HL-60 (cell line): Measurements from ENCODE around the gene NOXO1.

Experiments used
- GABPA ChIP-seq: IDR thresholded peaks from 2 replicates; pipeline ENCODE4 v1.6.1; 2012; ENCODE audit warnings: low read depth
- POLR2AphosphoS5 ChIP-seq: IDR thresholded peaks from 2 replicates; pipeline ENCODE4 v1.6.1; 2012; ENCODE audit warnings: low read depth
- REST ChIP-seq: IDR thresholded peaks from 2 replicates; pipeline ENCODE4 v1.6.1; 2012; ENCODE audit warnings: low read depth; ENCODE audit not compliant: insufficient replicate concordance
- SPI1 ChIP-seq: IDR thresholded peaks from 2 replicates; pipeline ENCODE4 v1.6.1; 2012; ENCODE audit warnings: low read depth, mild to moderate bottlenecking, borderline replicate concordance
- TF ChIP-seq, protein P1 (sequence below): IDR thresholded peaks from one replicate; pipeline ENCODE4 v1.5.1; 2011; ENCODE audit warnings: low read length, control low read depth, inconsistent platforms; ENCODE audit not compliant: insufficient read depth

DNA sequence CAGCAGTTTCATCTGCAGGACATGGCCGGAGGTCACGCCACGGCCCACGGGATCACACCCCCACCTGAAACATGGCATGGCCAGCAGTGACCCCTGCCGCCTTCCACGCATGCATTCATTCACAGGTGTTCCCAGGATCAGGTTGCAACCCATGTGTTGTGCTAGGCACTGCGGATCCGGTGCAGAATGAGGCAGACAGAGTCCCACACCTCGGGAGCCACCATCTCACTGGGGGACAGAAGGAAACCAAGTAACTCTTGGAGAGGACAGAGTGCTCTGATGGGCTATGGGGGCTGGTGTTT lies 33.9 kb downstream of the NOXO1 start:
- TF ChIP-seq, protein P1, sequence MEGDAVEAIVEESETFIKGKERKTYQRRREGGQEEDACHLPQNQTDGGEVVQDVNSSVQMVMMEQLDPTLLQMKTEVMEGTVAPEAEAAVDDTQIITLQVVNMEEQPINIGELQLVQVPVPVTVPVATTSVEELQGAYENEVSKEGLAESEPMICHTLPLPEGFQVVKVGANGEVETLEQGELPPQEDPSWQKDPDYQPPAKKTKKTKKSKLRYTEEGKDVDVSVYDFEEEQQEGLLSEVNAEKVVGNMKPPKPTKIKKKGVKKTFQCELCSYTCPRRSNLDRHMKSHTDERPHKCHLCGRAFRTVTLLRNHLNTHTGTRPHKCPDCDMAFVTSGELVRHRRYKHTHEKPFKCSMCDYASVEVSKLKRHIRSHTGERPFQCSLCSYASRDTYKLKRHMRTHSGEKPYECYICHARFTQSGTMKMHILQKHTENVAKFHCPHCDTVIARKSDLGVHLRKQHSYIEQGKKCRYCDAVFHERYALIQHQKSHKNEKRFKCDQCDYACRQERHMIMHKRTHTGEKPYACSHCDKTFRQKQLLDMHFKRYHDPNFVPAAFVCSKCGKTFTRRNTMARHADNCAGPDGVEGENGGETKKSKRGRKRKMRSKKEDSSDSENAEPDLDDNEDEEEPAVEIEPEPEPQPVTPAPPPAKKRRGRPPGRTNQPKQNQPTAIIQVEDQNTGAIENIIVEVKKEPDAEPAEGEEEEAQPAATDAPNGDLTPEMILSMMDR = no peak
- no peak for TF ChIP-seq SPI1
- TF ChIP-seq POLR2AphosphoS5 = no peak
- no peak for TF ChIP-seq REST
- no peak for TF ChIP-seq GABPA
